Mesothelial cell of epicardium (in vitro differentiated cells): ENCODE measurements around the gene STK40. TPM values are rescaled to one million over a fixed set of nuclear protein-coding genes. Genes with fewer than 3 reads are reported as not detected.

Source experiments
- DNase-seq, 2 experiments: peaks; one replicate each; pipeline ENCODE4 v3.0.0; 2021; ENCODE audit warnings: low spot score in 2 of 2; ENCODE audit not compliant: unreplicated experiment in 2 of 2
- H3K27ac Mint-ChIP-seq: 2 replicates; pipeline ENCODE4 v1.8.0; 2021; ENCODE audit warnings: mixed read lengths
- H3K27me3 Mint-ChIP-seq: 2 replicates; pipeline ENCODE4 v1.8.0; 2021; ENCODE audit warnings: low read depth, mixed read lengths
- H3K36me3 Mint-ChIP-seq: 2 replicates; pipeline ENCODE4 v1.8.0; 2021; ENCODE audit warnings: mixed read lengths
- H3K4me1 Mint-ChIP-seq: 2 replicates; pipeline ENCODE4 v1.8.0; 2021; ENCODE audit warnings: mixed read lengths
- H3K4me3 Mint-ChIP-seq: 2 replicates; pipeline ENCODE4 v1.8.0; 2021; ENCODE audit warnings: mild to moderate bottlenecking, moderate library complexity, mixed read lengths
- H3K9me3 Mint-ChIP-seq: 2 replicates; pipeline ENCODE4 v1.8.0; 2021; ENCODE audit warnings: mixed read lengths
- CTCF ChIP-seq: fragments of 200-600 bp; sonication (generic); IDR thresholded peaks from one replicate; pipeline ENCODE4 v1.5.0; 2021; ENCODE audit warnings: antibody characterized with exemption; ENCODE audit not compliant: unreplicated experiment
- total RNA-seq: library from RNA; stranded (reverse); gene quantifications from 3 replicates; pipeline ENCODE4 v1.2.1, GENCODE V29; 2021

Gene STK40
- total RNA-seq, 1 donor from 2014 or later: 42.7 TPM

DNA sequence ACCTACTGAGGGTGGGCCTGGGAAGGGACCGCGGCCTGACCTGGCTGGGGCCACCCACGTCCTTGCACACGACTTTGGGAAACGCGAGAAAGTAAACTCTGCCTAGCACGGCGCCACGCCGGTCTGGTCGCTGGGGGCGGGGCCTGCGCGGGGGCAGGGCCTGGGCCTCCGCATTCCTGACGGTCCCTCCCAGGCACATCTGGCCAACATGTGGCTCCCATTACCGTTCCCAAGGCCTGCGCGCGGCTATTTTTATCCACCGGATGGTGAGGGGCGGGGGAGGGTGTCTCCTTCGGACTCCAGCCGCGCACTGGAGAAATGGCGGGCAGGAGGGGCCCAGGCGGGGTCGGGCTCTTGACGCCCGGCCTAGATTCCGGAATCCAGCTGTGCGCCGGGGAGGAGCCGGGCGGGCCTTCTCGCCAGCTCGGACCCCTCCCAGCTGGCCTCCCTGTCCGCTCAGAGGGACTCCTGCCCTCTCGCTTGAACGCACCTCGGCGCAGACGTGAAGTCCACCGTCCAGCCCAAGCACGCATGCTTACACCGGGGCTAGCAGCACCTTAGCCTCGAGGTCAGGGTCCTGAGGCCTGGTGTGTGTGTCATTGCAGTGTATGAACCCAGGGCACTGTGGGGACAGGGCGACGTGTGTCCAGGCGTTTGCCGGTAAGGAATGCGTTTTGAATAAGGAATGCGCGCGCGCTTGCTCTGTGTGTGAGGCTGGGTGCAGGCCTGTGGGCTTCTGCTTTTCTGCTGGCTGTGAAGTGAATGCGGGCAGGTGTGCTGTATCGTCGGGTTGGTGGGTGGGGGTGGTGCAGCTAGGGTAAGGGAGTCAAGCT, 64.4 kb downstream of the STK40 start:
- H3K27ac Mint-ChIP-seq: peak overlapping the region; percentile 96
- peaks cover 36% of the 10 kb centered on the region for H3K4me1 Mint-ChIP-seq
- DNase-seq: peak; percentile 84
- no peak for TF ChIP-seq CTCF
- H3K4me3 Mint-ChIP-seq: peak overlapping the region; percentile 79
- H3K36me3 Mint-ChIP-seq: peaks cover 5% of the 10 kb centered on the region
- no peaks in the 10 kb centered on the region for H3K9me3 Mint-ChIP-seq
- peaks cover 8% of the 10 kb centered on the region for H3K27me3 Mint-ChIP-seq

DNA sequence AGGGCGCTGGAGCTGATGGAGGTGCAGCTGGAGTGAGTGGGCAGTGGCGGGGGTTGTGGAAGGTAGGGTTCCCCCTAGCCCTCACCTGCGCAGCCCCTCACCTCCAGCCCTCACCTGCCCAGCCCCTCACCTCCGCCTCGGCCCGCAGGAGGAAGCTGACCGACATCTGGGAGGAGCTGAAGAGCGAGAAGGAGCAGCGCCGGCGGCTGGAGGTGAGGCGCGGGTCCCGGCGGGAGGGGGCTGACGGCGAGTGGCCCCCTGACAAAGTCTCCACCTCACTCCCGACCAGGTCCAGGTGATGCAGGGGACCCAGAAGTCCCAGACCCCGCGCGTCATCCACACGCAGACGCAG, 65.0 kb downstream of the STK40 start:
- Mint-ChIP-seq H3K4me3 (peak overlapping the region; percentile 79), H3K27ac (peak overlapping the region; percentile 96)
- TF ChIP-seq CTCF: no peak

DNA sequence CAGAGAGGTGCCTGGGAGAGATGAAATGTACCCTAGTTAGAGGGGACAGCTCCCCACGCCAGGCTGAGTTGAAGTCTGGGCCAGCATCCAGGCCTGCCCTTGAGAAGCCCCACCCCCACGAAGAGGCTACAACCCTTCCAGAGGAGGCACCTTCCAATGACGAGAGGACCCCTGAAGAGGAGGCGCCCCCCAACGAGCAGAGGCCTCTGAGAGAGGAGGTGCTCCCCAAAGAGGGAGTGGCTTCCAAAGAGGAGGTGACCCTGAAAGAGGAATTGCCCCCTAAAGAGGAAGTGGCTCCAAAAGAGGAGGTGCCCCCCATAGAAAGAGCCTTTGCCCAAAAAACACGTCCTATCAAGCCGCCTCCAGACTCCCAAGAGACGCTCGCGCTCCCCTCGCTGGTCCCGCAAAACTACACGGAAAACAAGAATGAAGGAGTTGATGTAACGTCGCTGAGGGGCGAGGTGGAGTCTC, 65.4 kb downstream of the STK40 start:
- no peaks in the 10 kb centered on the region for H3K9me3 Mint-ChIP-seq
- no peak for TF ChIP-seq CTCF
- H3K4me3 Mint-ChIP-seq: peak overlapping the region; percentile 79
- peaks cover 10% of the 10 kb centered on the region for H3K36me3 Mint-ChIP-seq
- H3K27me3 Mint-ChIP-seq: peaks cover 8% of the 10 kb centered on the region
- no peak for DNase-seq
- H3K4me1 Mint-ChIP-seq: peaks cover 31% of the 10 kb centered on the region
- H3K27ac Mint-ChIP-seq: peak overlapping the region; percentile 96

More for the DNA sequence above, 65.0 kb downstream of the STK40 start:
- DNase-seq: no peak
- peaks cover 30% of the 10 kb centered on the region for H3K4me1 Mint-ChIP-seq
- peaks cover 8% of the 10 kb centered on the region for H3K36me3 Mint-ChIP-seq
- no peaks in the 10 kb centered on the region for H3K9me3 Mint-ChIP-seq
- H3K27me3 Mint-ChIP-seq: peaks cover 8% of the 10 kb centered on the region

DNA sequence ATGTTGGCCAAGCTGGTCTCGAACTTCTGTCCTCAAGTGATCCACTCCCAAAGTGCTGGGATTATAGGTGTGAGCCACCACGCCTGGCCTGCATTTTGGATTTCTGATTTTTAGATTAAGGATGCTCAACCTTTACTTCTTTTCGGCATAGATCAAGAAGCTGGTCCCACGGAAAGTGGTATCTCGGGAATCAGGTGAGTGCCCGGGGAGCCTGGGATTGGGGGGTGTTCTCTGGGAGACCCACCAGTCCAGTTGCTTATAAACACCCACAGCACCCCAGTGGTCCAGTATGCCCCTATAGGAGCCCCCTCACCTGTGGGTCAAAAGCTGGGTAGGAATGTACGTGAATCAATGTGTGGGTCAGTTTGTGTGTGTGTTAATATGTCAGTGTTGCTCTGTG, 76.3 kb downstream of the STK40 start:
- no peak overlapping the region for H3K27ac Mint-ChIP-seq
- H3K9me3 Mint-ChIP-seq: no peaks in the 10 kb centered on the region
- DNase-seq: no peak
- no peak for TF ChIP-seq CTCF
- H3K36me3 Mint-ChIP-seq: peaks cover 16% of the 10 kb centered on the region
- H3K27me3 Mint-ChIP-seq: no peaks in the 10 kb centered on the region
- no peak overlapping the region for H3K4me3 Mint-ChIP-seq
- H3K4me1 Mint-ChIP-seq: peaks cover 17% of the 10 kb centered on the region

GRCh38 chr1:36307601-36308330, 78.0 kb downstream of the STK40 start:
- Mint-ChIP-seq H3K27me3 (no peaks in the 10 kb centered on the region), H3K4me1 (peaks cover 17% of the 10 kb centered on the region), H3K27ac (no peak overlapping the region), H3K36me3 (peaks cover 24% of the 10 kb centered on the region), H3K9me3 (no peaks in the 10 kb centered on the region), H3K4me3 (peak overlapping the region; percentile 99)
- DNase-seq: no peak
- no peak for TF ChIP-seq CTCF
